Posterior cingulate gyrus (tissue), 11 donors: ENCODE data around the gene GALNT7.

Source experiments
- DNase-seq, 10 donors: peaks; one replicate each; pipeline versions ENCODE4 v3.0.0 to v3.0.0-alpha.2; 2020 to 2021; ENCODE audit warnings: mixed read lengths in 3 of 10
- intact Hi-C: fragments of 100-400 bp; cut with DNase I; formaldehyde crosslinking; loops from one replicate; pipeline ENCODE4 v1.15.1; 2023

Gene GALNT7

DNA sequence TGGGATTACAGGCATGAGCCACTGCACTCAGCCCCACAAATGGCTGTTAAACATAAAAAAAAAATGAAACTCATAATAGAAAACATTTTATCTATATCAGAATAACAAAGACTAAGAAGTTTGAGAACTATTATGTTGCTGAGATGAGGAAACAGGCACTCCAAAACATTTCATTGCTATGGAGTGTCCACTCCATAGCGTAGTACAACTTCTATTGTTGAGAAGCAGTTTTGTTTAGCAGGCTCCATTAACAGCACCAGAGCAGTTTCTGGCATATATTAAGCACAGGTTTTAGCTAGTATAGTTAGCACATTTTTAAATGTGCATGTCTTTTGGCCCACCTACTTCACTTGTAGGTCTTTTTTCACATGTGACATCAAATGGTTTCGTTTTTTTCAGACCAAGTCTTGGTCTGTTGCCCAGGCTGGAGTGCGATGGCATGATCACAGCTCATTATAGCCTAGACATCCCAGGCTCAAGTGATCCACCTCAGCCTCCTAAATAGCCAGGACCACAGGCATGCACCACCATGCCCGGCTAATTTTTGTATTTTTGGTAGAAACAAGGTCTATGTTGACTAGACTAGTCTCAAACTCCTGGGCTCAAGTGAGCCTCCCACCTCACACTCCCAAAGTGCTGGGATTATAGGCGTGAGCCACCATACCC is 159.8 kb downstream of the GALNT7 start:
- intact Hi-C loops = no loop called here
- DNase-seq = no peak

- intact Hi-C loops = no loop called here
- DNase-seq = no peak
Observed at GRCh38 chr4:173330590-173330989, 162.0 kb downstream of the GALNT7 start.

DNA sequence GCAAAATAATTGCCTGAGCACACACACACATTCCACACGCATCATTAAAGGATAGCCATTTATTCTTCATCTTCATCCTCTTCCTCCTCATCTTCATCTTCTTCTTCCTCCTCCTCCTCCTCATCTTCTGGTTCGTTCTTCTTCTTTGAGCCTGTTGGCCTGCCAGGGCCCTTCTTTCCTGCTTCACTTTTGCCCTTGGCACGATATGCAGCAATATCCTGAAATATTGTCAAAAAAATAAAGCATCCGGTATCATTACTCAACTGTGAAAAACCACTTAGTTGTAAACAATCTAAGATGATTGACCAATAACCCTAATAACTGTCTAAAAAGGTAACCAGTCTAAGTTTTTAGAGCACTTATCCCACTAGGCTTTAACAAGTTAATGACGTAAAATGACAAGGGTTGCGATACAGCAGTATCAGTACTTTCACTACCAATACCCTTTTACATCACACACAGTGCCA is 163.4 kb downstream of the GALNT7 start:
- DNase-seq = no peak
- intact Hi-C loops = no loop called here

DNA sequence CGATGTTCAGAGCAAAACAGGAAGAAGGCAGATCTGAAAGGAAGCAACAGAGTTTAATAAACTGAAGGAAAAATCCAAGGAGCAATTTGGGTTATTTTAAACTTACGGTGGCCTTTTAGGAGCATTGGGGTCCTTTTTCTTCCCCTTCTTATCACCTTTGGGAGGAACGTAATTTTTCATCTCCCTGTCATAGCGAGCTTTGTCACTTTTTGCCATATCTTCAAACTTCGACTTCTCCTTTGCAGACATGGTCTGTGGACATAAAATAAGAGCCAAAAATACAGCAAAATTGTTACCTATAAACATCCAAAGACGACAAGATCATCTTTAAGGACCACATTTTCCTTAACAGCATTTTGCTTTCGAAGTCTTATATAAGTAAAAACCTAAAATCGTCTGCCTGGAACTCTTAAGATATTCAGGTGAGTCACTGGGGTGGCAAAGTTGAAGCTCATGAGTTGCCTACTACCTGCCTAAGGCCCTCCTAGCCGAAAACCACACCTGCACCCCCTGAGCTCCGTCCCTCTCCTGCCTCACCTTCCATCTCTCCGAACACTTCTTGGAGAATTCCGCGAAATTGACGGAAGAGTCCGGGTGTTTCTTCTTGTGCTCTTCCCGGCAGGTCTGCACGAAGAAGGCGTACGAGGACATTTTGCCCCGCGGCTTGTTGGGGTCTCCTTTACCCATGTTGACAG is 164.5 kb downstream of the GALNT7 start:
- intact Hi-C loops = no loop called here
- DNase-seq = peak in 1 of 10 donors; percentile 11

GRCh38 chr4:173333658-173334084 is 165.1 kb downstream of the GALNT7 start:
- intact Hi-C loops = loop anchor here (1.0 kb wide), 1 partner anchor 37 kb away; the partner anchor contains the start of gene SAP30
- DNase-seq = peak; percentile 30 to 91 (median 44)

DNA sequence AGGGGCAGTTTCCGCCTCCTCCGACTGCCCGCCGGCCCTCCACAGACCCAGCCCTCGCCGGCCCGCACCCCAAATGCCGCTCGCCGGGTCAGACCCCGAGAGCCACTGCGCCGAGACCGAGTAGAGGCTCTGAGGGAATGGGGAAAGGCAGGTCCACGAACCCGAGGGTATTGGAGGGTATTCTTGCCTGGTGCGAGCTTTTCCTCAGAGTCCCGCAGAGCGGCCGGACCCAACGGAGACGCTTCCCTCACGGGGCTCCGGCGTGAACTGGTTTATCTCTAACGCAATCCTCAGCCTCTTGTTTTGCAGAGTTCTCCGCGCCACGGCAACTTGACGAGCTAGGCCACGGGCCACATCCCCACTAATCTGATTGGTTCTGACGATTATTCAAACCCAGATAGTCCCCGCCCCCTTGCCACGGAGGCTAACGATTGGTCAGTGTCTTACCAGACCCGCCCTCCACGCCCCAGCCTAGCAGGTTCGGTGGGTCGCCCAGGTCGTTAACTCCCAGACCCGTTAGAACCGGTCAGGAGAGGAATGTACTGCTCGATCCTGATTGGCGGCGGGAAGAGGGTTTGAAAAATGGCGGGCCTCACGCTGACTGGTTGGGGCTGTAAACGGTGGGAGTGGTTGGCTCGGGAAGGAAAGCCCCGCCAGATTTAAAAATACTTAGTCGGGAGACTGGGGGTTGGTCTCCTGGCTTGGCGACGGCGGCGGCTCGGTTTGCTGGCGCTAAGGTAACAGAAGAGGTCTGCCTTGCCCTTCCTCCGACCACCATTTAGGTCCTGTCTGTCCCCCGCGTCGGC is 165.7 kb downstream of the GALNT7 start, which contains the start of gene HMGB2:
Gene HMGB2 (minus strand): TSS at position 274 of the 806 bp plus-strand sequence. CDS start 709 bp downstream, outside the sequence.
- intact Hi-C loops = loop anchor here (1.0 kb wide), 1 partner anchor 36 kb away; the partner anchor contains the start of gene SAP30
- peak; percentile 99 to 100 (median 100) for DNase-seq

GRCh38 chr4:173334891-173335752 is 166.5 kb downstream of the GALNT7 start:
- DNase-seq = peak in 9 of 10 donors; percentile 18 to 91 (median 31)
- intact Hi-C loops = loop anchor here (1.0 kb wide), 1 partner anchor 35 kb away; the partner anchor contains the start of gene SAP30

DNA sequence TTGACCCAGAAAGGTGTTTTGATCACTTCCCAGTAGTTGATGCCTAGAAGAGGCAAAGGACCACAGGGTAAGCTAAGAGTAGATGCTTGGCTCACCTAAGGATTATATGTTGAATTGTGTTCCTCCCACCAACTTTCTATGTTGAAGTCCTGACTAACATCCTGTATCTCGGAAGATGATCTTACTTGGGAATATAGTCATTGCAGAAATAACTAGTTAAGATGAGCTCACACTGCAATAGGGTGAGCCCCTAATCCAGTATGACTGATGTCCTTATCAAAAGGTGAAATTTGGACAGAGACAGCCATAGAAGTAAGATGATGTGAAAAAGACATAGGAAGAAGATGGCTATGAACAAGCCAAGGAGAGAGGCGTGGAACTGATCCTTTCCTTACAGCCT is 168.9 kb downstream of the GALNT7 start:
- intact Hi-C loops = no loop called here
- DNase-seq = no peak

GRCh38 chr4:173343832-173344397 is 175.3 kb downstream of the GALNT7 start:
- DNase-seq = no peak
- intact Hi-C loops = no loop called here

DNA sequence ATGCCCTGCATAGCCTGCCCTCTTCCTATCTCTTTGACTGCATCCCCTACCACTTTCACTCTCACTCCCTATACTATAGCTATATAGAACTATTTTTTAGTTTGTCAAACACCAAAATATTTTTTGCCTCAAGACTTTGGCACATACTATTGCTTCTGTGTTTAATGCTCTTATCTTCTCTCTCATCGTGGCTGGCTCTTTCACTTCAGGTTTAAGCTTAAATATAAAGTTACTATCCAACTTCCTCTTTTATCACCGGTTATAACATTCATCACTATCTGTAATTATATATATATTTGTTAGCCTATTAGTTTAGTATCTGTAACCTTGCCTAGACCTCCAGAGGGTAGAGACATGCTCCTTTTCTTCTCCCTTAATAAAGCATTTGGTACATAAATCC is 177.0 kb downstream of the GALNT7 start:
- DNase-seq = no peak
- intact Hi-C loops = no loop called here

GRCh38 chr4:173346074-173346473 is 177.5 kb downstream of the GALNT7 start:
- no peak for DNase-seq
- intact Hi-C loops = no loop called here

DNA sequence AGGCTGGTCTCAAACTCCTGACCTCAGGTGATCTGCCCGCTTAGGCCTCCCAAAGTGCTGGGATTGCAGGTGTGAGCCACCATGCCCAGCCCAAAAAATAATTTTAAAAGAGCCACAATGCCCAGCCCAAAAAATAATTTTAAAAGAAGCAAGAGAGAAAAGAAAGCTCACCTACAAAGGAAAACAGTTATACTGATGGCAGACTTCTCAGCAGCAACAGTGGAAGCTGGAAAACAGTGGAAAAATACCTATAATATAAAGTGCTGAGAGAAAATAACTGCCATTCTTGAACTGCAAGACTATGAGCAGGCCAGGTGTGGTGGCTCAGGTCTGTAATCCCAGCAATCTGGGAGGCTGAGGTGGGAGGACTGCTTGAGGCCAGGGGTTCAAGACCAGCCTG is 178.9 kb downstream of the GALNT7 start:
- DNase-seq = no peak

DNA sequence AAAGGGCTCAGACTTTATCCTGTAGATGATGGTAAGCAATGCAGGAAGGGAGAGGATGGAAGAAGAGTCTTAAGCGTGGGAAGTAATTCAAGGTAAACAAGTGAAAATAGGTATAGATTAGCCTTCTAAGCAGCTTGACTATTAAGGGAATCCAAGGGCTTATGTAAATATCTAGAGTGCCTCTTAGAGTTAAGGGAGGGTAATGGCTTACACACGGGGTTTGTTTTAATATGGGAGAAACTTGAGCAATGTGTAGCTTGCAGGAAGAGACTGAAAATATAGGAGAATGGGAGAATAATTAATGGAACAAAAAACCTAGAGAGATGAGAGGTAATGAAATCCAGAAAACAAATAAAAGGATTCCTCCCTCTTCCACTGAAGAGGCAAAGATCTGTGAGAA is 189.3 kb downstream of the GALNT7 start:
- intact Hi-C loops = no loop called here
- DNase-seq = no peak

More for the DNA sequence above, 178.9 kb downstream of the GALNT7 start:
- intact Hi-C loops = no loop called here

GRCh38 chr4:173360587-173361221 is 192.1 kb downstream of the GALNT7 start:
- no peak for DNase-seq
- intact Hi-C loops = no loop called here

DNA sequence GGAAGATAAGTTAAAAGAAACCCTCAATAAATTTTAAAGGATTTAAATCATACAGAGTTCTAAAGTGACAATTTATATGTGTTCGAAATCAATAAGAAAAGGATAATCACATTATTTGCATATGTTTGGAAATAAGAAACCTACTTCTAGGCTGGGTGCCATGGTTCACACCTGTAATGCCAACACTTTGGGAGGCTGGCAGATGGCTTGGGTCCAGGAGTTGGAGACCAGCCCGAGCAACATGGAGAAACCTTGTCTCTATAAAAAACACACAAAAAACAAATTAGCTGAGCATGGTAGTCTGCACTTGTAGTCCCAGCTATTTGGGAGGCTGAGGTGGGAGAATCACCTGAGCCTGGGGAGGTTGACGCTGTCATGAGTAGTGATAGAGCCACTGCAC is 194.1 kb downstream of the GALNT7 start:
- DNase-seq = no peak
- intact Hi-C loops = no loop called here

DNA sequence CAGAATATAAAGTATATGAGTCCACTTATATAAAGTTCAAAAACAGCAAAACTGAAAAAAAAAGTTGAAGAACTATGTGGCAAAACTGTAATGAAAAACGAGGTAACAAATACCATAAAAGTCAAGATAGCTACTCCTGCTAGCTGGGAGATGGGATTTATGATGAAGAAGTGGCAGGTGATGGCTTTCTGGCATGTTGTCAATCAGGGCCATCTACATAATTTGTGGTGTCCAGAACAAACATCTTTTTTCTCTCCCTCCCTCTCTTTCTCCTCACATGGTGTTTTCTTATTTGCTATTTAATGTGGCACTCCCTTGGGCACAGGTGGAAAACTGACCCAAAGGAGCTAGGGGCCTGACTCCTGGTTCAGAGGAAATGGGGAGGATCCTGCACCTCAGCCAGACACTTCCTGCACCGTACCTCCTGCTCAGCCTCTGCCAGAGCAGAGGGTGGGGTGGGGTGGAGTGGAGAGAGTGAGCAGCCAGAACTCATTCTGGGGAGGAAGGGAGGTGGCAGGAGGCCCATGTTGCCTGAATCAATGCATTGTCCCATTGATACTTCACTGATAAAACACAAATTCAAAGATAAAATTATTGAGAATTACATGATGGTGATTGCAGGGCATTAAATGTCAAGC is 196.9 kb downstream of the GALNT7 start:
- intact Hi-C loops = no loop called here

GRCh38 chr4:173367285-173367684 is 198.7 kb downstream of the GALNT7 start:
- DNase-seq = no peak
- intact Hi-C loops = no loop called here

More for the DNA sequence above, 196.9 kb downstream of the GALNT7 start:
- no peak for DNase-seq

DNA sequence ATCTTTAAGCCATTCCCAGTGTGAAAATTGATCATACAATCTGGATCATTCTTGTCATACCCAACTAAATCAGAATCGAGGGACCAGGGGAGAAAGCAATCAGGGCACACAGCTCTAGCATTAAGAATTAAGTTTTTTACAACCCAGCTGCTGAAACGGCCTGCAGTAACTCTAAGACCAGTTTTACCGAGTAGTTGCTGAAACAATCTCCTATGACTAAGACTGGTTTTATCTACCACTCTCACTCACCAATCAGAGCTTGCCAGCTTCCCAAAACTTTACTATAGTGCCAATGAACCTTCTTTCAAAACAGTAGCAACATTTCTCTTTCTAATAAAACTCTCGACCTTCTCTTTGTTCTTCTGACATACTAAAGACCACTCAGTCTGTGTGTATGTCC is 199.3 kb downstream of the GALNT7 start:
- DNase-seq = no peak
- intact Hi-C loops = no loop called here
